GM18507 (cell line): ENCODE measurements around the gene RELB.
A peak's percentile ranks its signal among the peaks of the same experiment; 100 is the strongest.

ENCODE experiments used
- DNase-seq: peaks from one replicate; pipeline ENCODE4 v3.0.0; 2011; ENCODE audit warnings: low read depth; ENCODE audit not compliant: insufficient read length; ENCODE audit errors: extremely low spot score
- FAIRE-seq: peaks from 2 replicates; lab custom pipeline; 2011; peaks lifted over from hg19 to GRCh38; lab: Jason Lieb, UNC

Gene RELB

DNA sequence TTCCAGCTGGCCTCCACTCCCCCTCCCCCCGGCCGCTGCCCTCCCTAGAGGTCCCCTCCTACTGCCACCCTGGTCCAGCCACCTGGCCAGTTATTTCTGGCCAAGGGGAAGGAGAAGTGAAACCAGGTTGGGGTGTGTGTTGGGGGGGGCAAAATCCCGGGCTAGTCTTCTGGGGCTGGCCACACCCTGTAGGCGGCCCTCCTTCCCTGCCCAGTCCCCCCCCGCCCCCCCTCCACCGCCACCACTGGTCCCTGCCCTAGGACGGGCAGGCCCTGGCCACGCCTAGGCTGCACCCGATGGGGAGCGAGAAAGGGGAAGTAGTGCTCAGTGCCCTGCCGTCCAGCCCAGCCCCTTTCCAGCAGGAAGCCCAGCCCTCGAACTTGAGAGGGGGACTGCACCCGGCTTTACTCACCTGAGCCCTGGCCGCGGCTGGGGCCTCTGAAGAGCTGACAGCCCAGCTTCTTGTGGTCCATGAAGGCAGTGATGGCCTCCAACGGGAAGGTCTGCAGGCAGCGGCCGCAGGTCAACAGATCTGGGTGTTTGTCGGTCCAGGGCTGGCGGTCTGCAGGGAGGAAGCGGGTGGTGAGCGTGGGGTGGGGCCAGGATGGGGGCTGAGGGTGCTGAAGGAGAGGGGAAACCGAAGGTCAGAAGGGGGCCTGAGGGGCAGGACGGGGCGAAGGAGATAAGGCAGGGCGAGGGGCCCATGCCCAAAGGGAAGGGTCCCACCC, 74.2 kb downstream of the RELB start:
- peak; percentile 92 for FAIRE-seq
- peak; percentile 83 for DNase-seq

DNA sequence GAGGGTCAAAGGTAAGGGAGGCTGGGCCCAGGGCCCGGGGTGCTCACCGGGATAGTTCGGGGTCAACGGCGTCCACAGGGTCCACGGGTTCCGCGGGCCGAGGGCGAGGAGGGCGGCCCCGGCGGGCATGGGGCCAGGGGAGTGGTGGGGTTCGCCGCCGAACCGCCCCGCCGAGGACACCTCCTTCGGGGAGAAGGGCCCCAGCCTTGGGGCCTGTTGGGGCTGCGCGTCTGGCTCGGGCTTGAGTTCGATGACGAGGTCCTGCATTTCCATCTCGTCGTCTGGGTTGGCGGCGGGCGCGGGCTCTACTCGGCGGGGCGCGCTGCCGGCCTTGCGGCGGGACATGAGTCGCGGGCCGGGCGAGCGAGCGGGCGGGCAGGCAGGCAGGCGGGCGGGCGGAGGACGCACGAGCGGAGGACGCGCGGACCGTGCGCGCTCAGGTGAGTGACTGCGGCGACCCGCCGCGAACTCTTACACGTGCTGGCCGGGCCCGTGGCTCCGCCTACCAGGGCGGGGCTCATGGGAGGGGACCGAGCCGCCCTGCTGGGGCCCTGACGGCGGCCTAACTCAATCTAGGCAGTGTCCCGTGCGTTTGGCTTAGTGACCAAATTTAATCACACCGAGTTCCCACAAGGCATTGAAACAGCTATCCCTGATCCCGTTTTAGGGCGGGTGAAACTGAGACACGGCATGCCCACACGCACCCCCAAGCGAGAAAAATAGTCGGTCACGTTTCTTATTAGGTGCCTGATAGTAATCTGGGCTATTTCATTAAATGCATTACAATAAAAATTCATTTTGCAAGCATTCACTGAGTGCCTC, 75.0 kb downstream of the RELB start, which contains the start of gene ZNF296:
Gene ZNF296, minus strand, starts transcription at position 450 of the 822 bp plus-strand sequence. Its CDS starts 105 bp downstream, at position 345.
- FAIRE-seq, result peak; percentile 84
- peak; percentile 69 for DNase-seq

DNA sequence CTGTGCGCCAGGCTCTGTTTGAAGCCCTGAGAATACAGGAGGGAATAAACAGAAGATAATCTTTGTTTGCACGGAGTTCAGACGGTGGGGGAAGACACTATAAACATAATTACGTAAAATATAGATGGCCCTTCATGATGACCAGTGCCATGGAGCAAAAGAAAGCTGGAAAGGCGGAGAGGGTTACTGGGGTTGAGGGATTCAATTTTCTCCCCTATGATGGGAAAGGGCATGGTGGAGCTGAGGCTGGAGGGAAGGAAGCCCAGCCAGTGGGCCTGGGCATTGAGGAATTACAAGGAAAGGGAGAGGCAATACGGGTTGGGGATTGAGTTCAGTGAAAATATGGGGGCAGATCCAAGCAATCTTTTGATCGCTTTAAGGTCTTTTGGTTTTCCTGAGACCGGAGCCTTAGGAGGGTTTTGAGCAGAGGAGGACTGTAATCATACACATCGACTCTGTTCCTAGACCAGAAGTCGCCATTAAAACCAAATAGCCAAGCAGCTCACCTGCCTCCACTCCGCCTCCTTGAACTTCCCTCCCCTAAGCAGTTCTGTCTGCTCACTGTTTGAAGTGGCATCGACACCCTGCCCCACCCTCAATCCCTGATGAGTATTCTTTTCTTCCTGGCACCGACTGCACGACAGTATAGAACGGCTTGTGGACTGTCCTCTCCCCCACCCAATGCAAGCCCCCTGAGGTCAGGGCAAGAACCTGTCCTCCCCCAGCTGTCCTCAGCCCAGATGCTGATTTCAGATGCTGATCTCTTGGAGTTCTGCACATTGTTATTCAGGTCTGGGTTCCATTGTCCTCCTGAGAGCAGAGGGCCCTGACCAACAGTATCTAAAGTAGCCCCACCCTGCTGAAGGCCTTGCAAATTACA, 75.8 kb downstream of the RELB start:
- FAIRE-seq, result no peak

DNA sequence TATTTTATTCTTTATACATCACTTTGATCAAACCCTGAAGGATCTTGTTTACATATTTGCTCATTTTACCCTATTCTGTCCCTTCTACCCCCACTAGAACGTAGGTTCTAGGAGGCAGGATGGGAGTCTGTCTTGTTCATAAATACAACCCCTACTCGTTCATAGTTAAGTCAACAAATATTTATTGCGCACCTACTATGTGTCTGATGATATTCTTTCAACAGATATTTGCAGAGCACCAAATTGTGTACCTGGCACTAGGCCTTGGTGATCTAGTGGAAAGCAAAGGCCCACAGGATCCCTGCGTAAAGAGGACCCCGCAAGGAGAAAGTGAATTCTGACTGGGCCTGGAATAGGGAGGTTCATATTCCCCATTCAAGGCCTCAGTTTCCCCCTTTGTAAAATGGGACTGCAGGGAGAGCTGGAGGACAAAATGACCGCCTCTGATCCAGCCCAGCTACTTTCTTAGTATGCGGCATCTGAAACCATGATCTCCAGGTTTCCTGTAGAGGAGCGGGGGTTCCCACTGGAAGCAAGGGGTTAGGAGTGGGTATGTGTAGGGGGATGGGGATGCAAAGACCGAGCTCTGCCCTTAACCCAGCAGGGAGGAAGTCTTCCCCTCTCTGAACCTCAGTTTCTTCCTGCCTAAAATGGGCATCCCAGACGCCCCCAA, 77.3 kb downstream of the RELB start:
- no peak for FAIRE-seq
- DNase-seq, result no peak

More for the DNA sequence above, 75.8 kb downstream of the RELB start:
- no peak for DNase-seq

DNA sequence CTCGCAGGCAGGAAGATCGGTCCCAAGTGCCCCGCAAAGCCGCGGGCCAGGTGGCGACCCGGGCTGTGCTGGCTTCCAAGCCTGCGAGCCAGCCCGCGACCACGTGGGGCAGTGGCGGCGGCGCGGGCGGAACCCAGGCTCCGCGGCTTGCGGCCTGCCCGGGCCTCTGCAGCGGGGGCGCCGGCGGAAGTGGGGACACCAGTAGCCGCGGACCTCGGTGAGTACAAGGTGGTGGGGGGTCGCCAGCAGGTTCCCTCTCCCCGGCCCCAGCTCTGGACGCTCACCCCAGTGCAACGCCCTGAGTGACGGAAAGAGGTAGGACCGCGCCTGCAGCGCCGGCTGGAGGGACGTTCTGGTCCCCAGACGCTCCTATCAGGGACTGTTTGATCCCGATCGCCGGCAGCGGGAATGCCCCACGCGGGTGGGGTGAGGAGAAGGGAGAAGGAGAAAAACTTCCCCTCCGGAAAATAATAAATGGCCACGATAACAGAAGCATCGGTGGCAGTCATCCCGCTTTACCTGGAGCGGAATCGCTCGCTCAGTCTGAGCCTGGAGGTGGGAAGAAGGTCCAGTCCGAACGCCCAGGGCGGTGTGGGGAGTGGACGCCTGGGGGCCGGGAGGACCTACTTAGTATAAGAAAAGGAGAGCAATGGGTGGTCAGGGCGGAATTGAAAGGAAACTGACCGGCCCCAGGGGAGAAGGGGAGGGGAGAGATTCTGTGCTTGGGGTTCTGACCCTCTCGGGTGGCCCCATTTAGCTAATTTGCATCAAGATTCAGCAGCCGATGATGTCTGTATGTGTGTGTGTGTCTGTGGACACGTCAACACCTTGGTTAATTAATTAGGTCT, 78.0 kb downstream of the RELB start, which contains the start of gene GEMIN7:
Gene GEMIN7, plus strand, starts transcription at position 198 of the 848 bp plus-strand sequence. CDS start 10,855 bp downstream, outside the sequence.
- DNase-seq, result peak; percentile 66
- peak; percentile 85 for FAIRE-seq

DNA sequence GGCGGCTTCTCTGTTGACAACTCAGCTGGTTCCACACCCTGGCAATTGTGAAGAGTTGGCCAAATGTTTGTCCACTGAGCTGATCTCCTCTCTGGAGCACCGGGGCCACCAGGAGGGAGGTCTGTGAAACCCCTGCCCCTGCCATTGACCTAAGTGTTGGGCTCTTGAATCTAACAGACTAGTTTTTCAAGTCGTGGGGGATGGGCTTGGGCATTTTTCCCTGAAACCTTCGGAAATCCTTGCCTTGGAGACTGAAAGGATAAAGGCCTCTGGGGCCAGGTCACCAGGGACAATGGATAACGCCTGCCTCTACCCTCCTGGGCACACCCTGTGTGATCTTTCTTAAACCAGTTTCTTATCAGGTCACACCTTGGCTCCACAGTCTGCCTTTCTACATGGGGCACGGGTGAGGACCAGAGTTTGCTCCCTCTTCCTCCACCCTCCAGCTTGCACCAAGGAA, 78.7 kb downstream of the RELB start:
- FAIRE-seq, result no peak
- no peak for DNase-seq

DNA sequence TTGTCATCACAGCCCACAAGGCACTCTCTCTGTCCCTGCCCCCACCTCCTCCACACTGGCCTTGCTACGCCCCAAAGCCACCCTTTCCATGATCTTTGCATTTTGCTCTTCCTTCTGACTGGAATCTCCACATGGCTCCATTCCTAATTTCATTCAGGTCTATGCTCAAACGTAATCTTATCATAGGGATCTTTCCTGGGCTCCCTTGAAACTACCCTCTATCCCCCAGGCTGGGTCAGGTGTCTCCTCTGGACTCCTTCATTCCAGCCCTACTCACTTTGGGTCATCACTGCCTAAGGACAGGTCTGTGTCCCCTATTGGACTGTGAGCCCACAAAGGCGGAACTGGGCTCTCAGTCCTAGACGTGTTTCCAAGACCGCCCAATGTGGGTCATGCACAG, 80.9 kb downstream of the RELB start:
- DNase-seq, result no peak
- FAIRE-seq, result no peak

DNA sequence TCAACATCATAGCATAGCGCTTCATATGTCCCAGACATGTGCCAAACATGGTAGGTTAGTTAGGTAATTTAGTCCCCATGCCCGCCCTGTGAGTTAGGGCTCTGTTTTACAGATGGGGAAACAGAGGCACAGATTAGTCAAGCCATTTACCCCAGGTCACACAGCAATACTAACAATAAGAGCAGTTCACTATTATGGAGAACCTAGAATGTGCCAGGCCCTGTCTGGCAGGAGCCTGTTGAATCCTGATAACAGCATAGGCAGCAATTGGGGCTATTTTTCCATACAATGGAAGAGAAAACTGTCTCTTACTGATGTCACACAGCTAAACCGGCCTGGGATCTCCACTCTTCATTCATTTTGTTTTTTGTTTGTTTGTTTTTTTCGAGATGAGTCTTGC, 85.2 kb downstream of the RELB start:
- DNase-seq, result no peak
- FAIRE-seq, result no peak

DNA sequence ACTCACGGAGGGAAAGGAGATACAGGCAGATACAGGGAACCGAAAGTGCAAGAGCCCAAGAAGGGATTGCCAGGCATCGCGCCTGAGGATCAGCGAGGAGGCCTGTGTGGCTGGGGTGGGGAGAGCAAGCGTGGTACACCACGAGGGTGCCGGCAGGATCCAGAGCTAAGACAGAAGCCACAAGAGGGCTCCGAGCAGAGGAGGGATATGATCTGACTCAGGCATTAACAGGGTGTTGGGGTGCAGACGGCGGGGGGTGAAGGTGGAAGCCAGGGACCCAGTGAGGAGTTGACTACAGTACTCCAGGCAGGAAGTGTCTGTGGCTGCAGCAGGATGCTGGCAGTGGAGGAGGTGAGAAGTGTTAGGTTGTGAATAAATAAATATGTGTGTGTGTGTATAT, 86.3 kb downstream of the RELB start:
- DNase-seq, result no peak

More for the DNA sequence above, 86.3 kb downstream of the RELB start:
- FAIRE-seq, result no peak
